ENCODE measurements around the gene POU2AF3. TPM values are rescaled to one million over a fixed set of nuclear protein-coding genes. Genes with fewer than 3 reads are reported as not detected.
"Not testable (repeated sequence)": the region's sequence is repeated elsewhere in the genome, so short reads cannot be mapped to it uniquely, and the experiment has no call there.

The POU2AF3 gene
- polyA plus RNA-seq, 1 donor from 2014 or later = 0.18 TPM

- Mint-ChIP-seq H3K36me3 (peaks cover 16% of the 10 kb centered on the region), H3K4me3 (no peak overlapping the region), H3K27ac (no peak overlapping the region), H3K4me1 (peaks cover 1 to 7% (median 2%) of the 10 kb centered on the region in 3 donors), H3K9me3 (no peaks in the 10 kb centered on the region), H3K27me3 (peaks cover 2% of the 10 kb centered on the region)
Measured at GRCh38 chr11:111307472-111308108, 9.2 kb downstream of the POU2AF3 start.

DNA sequence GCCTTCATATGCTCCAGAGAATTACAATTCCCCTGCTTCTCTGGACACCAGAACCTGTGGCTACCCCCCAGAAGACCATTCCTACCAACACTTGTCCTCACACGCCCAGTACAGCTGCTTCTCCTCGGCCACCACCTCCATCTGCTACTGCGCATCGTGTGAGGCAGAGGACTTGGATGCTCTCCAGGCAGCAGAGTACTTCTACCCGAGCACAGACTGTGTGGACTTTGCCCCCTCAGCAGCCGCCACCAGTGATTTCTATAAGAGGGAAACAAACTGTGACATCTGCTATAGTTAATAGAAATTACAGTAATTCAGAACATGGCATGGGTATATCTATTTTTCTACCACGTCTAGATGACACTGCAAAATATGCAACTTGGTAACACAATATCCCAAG lies 9.8 kb downstream of the POU2AF3 start:
- peaks cover 16% of the 10 kb centered on the region for H3K36me3 Mint-ChIP-seq
- no peak overlapping the region for H3K27ac Mint-ChIP-seq
- H3K9me3 Mint-ChIP-seq = peaks cover 0 to under 1% (median 0%) of the 10 kb centered on the region in 3 donors
- peaks cover 0 to 2% (median 1%) of the 10 kb centered on the region in 3 donors for H3K4me1 Mint-ChIP-seq
- H3K4me3 Mint-ChIP-seq = peak overlapping the region in 1 of 4 donors; percentile 31
- peaks cover 2% of the 10 kb centered on the region for H3K27me3 Mint-ChIP-seq

- Mint-ChIP-seq H3K36me3 (peaks cover 16% of the 10 kb centered on the region), H3K9me3 (peaks cover 0 to 5% (median 0%) of the 10 kb centered on the region in 3 donors), H3K27ac (peak overlapping the region in 1 of 3 donors; percentile 76), H3K27me3 (peaks cover 2% of the 10 kb centered on the region), H3K4me3 (no peak overlapping the region), H3K4me1 (no peaks in the 10 kb centered on the region)
Measured at GRCh38 chr11:111309215-111309915, 11.0 kb downstream of the POU2AF3 start.

GRCh38 chr11:111310088-111310487 lies 11.7 kb downstream of the POU2AF3 start:
- Mint-ChIP-seq H3K4me1 (no peaks in the 10 kb centered on the region), H3K36me3 (peaks cover 16% of the 10 kb centered on the region), H3K9me3 (peaks cover 0 to 5% (median 0%) of the 10 kb centered on the region in 3 donors), H3K27me3 (peaks cover 2% of the 10 kb centered on the region), H3K27ac (peak overlapping the region in 1 of 3 donors; percentile 76), H3K4me3 (no peak overlapping the region)

GRCh38 chr11:111310723-111311122 lies 12.4 kb downstream of the POU2AF3 start:
- Mint-ChIP-seq H3K27ac (peak overlapping the region in 1 of 3 donors; percentile 66), H3K27me3 (peaks cover 2% of the 10 kb centered on the region), H3K9me3 (peaks cover 0 to 5% (median 0%) of the 10 kb centered on the region in 3 donors), H3K36me3 (peaks cover 15% of the 10 kb centered on the region), H3K4me1 (no peaks in the 10 kb centered on the region), H3K4me3 (no peak overlapping the region)

- no peak overlapping the region for H3K4me3 Mint-ChIP-seq
- no peak overlapping the region for H3K27ac Mint-ChIP-seq
- peaks cover 9% of the 10 kb centered on the region for H3K36me3 Mint-ChIP-seq
- H3K4me1 Mint-ChIP-seq = peaks cover 0 to 2% (median 1%) of the 10 kb centered on the region in 3 donors
- peaks cover 2% of the 10 kb centered on the region for H3K27me3 Mint-ChIP-seq
- H3K9me3 Mint-ChIP-seq = peaks cover 0 to 5% (median 0%) of the 10 kb centered on the region in 3 donors
Measured at GRCh38 chr11:111312076-111312475, 13.7 kb downstream of the POU2AF3 start.

DNA sequence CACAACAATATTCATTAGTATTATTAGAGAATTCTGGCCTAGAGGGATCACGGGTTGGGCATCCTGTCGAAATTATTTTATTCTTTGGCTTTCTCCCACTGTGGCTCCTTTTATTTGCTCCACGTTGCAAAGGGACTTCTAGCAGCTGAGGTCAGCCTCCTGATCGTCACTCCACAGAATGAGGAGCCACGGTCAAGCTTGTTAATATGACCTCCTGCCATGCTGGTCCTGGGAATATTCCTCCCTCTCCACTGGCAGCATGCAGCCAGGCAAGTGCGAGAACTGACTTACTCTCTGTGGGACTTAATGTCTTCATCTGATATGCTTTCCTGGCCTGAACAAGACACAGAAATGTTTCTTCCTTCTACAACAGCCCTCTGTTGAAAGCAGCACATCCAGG lies 20.9 kb downstream of the POU2AF3 start:
- Mint-ChIP-seq H3K27me3 (peaks cover 2% of the 10 kb centered on the region), H3K27ac (no peak overlapping the region), H3K9me3 (no peaks in the 10 kb centered on the region), H3K4me1 (peaks cover 0 to 3% (median 3%) of the 10 kb centered on the region in 3 donors), H3K4me3 (no peak overlapping the region), H3K36me3 (peaks cover 9% of the 10 kb centered on the region)

DNA sequence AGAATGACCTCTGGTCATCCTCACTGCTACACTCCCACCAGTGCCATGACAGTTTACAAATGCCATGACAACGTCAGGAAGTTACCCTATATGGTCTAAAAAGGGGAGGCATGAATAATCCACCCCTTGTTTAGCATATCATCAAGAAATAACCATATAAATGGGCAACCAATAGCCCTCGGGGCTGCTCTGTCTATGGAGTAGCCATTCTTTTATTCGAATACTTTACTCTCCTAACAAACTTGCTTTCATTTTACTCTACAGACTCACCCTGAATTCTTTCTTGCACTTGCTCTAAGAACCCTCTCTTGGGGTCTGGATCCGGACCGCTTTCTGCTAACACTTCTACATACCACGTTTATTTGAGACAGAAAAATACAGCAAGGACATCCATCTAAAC lies 21.9 kb downstream of the POU2AF3 start:
- peaks cover 11% of the 10 kb centered on the region for H3K36me3 Mint-ChIP-seq
- H3K4me3 Mint-ChIP-seq, H3K4me1 Mint-ChIP-seq, H3K9me3 Mint-ChIP-seq, H3K27me3 Mint-ChIP-seq: not testable (repeated sequence)
- H3K27ac Mint-ChIP-seq = peak overlapping the region in 1 of 3 donors; percentile 14

GRCh38 chr11:111320728-111321568 lies 22.6 kb downstream of the POU2AF3 start:
- H3K27ac Mint-ChIP-seq = peak overlapping the region in 1 of 3 donors; percentile 14
- H3K4me3 Mint-ChIP-seq = no peak overlapping the region
- peaks cover 0 to 3% (median 2%) of the 10 kb centered on the region in 3 donors for H3K4me1 Mint-ChIP-seq
- peaks cover 0 to under 1% (median 0%) of the 10 kb centered on the region in 3 donors for H3K9me3 Mint-ChIP-seq
- peaks cover 10% of the 10 kb centered on the region for H3K36me3 Mint-ChIP-seq
- H3K27me3 Mint-ChIP-seq = peaks cover 4% of the 10 kb centered on the region

DNA sequence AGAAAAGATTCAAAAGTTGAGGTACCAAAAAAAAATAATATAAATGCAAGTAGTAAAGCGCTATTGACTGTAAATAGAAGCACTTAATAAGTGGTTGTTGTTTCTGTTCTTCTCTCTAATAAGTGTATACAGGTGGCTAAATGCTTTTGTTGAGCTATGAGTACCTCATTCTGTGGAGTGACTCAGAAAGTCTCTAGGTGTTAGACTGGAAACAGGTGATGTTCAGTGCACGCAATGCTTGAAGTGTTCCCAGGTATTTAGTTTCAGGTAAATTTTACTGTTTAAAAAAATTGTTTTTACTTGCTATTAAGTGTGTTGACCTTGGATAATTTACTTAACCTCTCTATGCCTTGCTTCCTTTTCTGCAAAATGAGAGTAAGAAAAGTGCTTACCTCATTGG lies 24.2 kb downstream of the POU2AF3 start:
- peaks cover 0 to 3% (median 0%) of the 10 kb centered on the region in 3 donors for H3K9me3 Mint-ChIP-seq
- peaks cover 4% of the 10 kb centered on the region for H3K36me3 Mint-ChIP-seq
- H3K4me3 Mint-ChIP-seq = no peak overlapping the region
- peaks cover 0 to 2% (median 2%) of the 10 kb centered on the region in 3 donors for H3K4me1 Mint-ChIP-seq
- H3K27ac Mint-ChIP-seq = no peak overlapping the region
- H3K27me3 Mint-ChIP-seq = peaks cover 4% of the 10 kb centered on the region

GRCh38 chr11:111324277-111324720 lies 26.0 kb downstream of the POU2AF3 start:
- H3K27me3 Mint-ChIP-seq = peaks cover 1% of the 10 kb centered on the region
- H3K36me3 Mint-ChIP-seq = peaks cover 4% of the 10 kb centered on the region
- no peak overlapping the region for H3K4me3 Mint-ChIP-seq
- H3K9me3 Mint-ChIP-seq = peaks cover 0 to 3% (median 0%) of the 10 kb centered on the region in 3 donors
- H3K4me1 Mint-ChIP-seq = peaks cover 0 to 6% (median 2%) of the 10 kb centered on the region in 3 donors
- no peak overlapping the region for H3K27ac Mint-ChIP-seq

GRCh38 chr11:111325259-111325658 lies 26.9 kb downstream of the POU2AF3 start:
- Mint-ChIP-seq H3K36me3 (peaks cover 4% of the 10 kb centered on the region), H3K27ac (no peak overlapping the region), H3K4me3 (no peak overlapping the region), H3K4me1 (peaks cover 4 to 6% (median 6%) of the 10 kb centered on the region in 3 donors), H3K27me3 (peaks cover 1% of the 10 kb centered on the region), H3K9me3 (peaks cover 0 to 3% (median 0%) of the 10 kb centered on the region in 3 donors)

- Mint-ChIP-seq H3K9me3 (peaks cover 0 to 3% (median 0%) of the 10 kb centered on the region in 3 donors), H3K4me1 (peaks cover 4 to 6% (median 5%) of the 10 kb centered on the region in 3 donors), H3K27ac (no peak overlapping the region), H3K36me3 (peaks cover 4% of the 10 kb centered on the region), H3K27me3 (peaks cover 1% of the 10 kb centered on the region), H3K4me3 (no peak overlapping the region)
Measured at GRCh38 chr11:111326824-111327223, 28.5 kb downstream of the POU2AF3 start.

DNA sequence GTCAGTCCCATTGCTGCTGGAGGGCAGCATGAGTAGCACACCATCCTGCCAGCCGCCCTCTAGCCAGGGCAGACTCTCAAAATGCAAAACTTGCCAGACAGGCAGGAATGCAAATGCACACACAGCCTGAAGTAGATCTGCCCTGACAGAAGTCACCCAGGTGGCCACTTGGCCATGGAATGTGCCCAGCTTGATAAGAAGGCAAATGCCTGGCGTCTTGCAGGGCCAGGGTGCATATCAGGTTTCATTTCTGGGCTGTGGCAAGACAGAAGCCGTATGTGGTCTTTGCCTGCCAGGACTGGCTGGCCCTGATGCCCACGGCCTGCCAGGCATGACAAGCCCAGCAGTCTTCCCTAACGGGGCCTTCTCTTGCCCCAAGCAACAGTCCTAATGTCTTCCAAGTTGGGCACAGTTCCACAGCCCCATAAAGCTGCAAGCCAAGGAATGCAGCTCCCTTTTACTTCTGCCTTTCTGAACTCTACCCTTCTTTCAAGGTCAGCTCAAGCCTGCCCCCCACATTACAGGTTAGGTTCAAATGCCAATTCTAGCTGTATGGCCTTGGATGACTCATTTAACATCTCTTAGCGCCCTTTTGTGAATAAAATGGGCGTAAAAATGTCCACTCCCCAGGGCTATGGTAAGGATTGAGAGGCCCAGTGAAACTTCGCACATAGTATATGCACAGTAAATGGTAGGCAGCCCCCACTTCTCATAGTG lies 29.7 kb downstream of the POU2AF3 start:
- Mint-ChIP-seq H3K4me3 (no peak overlapping the region), H3K36me3 (peaks cover 4% of the 10 kb centered on the region), H3K27me3 (peaks cover 1% of the 10 kb centered on the region)

More for the DNA sequence above, 29.7 kb downstream of the POU2AF3 start:
- Mint-ChIP-seq H3K9me3 (peaks cover 0 to 3% (median 0%) of the 10 kb centered on the region in 3 donors), H3K4me1 (peaks cover 5 to 7% (median 6%) of the 10 kb centered on the region in 3 donors), H3K27ac (no peak overlapping the region)

Measured in IgD-negative memory B cell (primary cell).